DND-41 (cell line): ENCODE data around the gene PITPNC1.

Experiments used
- EZH2 ChIP-seq: IDR thresholded peaks from 3 replicates; pipeline ENCODE4 v1.6.1; 2012; ENCODE audit warnings: borderline replicate concordance, low read depth, mild to moderate bottlenecking, moderate library complexity, low read length, inconsistent platforms; ENCODE audit not compliant: severe bottlenecking
- TF ChIP-seq, protein P1 (sequence below): IDR thresholded peaks from 2 replicates; pipeline ENCODE4 v1.5.1; 2012; ENCODE audit warnings: borderline replicate concordance, low read length, moderate library complexity, mild to moderate bottlenecking; ENCODE audit not compliant: poor library complexity, severe bottlenecking; ENCODE audit errors: extremely low read depth

DNA sequence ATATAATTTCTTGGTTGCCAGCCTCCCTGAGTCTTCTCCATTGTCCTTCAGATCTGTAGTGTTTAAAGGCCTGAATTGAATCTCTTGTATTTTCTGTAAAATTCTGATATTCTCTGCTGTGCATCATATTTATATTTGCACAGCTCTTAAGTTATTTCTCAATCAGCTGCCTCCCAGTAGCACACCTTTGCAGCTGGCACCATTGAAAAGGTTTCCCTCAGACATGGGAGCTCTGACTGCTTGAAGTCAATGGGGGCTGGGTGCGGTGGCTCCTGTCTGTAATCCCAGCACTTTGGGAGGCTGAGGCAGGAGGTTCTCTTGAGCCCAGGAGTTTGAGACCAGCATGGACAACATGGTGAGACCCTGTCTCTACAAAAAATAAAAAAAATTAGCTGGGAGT lies 40.4 kb downstream of the PITPNC1 start:
- TF ChIP-seq, protein P1, sequence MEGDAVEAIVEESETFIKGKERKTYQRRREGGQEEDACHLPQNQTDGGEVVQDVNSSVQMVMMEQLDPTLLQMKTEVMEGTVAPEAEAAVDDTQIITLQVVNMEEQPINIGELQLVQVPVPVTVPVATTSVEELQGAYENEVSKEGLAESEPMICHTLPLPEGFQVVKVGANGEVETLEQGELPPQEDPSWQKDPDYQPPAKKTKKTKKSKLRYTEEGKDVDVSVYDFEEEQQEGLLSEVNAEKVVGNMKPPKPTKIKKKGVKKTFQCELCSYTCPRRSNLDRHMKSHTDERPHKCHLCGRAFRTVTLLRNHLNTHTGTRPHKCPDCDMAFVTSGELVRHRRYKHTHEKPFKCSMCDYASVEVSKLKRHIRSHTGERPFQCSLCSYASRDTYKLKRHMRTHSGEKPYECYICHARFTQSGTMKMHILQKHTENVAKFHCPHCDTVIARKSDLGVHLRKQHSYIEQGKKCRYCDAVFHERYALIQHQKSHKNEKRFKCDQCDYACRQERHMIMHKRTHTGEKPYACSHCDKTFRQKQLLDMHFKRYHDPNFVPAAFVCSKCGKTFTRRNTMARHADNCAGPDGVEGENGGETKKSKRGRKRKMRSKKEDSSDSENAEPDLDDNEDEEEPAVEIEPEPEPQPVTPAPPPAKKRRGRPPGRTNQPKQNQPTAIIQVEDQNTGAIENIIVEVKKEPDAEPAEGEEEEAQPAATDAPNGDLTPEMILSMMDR = no peak
- no peak for TF ChIP-seq EZH2
